Astrocyte of the spinal cord (primary cell): ENCODE data around the gene SMOC1.

Experiments
- DNase-seq: peaks from one replicate; pipeline ENCODE4 v3.0.0; 2011; ENCODE audit warnings: low read depth, low spot score
- H3K4me3 ChIP-seq: 2 replicates; pipeline ENCODE4 v1.5.1; 2011; ENCODE audit warnings: low read depth, mild to moderate bottlenecking, low read length, moderate library complexity
- in situ Hi-C: cut with HindIII; loops from 2 replicates; pipeline ENCODE4 v1.10.0; 2017; ENCODE audit warnings: low sequenced_read_pairs
- TF ChIP-seq, protein P1 (sequence below): IDR thresholded peaks from 2 replicates; pipeline ENCODE4 v1.5.1; 2012; ENCODE audit warnings: low read depth, mild to moderate bottlenecking, low read length, inconsistent platforms

The SMOC1 gene

DNA sequence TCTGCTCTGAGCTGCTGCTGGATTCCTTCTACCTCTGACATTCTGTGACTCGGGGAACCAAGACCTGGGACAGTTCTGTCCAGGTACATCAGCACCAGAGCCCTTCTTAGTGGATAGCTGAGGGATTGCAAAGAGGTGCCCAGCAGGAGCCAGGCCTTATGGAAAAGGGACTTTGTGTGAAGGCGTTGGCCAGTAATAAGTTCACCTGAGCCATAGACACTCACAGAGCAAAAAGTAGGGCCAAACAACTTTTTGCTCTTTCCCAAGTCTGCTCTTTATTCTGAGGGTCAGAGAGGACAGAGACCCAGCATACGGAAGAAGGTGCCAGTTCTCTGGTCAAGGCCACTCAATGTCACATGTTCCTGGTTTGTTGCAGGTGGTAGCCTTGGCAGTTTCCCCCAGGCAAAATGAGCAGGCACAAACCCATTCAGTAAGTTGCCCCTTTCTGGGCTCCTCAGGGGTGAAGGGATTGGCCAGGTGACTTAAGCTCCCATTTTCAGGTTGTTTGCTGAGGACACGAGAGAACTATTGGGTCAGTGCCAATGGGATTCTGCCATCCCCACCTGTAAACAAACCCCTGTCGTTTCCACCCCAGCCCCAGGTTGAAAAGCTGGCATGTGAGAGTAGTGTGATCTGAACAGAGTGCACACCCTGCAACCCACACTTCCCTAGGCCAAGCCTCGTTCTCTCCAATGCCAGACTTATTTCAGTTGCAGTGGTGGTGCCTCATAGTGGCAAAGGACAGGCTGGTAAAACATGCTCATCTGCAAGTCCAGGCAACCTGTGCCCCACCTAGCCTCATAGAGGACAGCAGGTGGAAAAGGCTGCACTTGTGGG is 150.3 kb downstream of the SMOC1 start:
- in situ Hi-C loops = no loop called here
- DNase-seq = no peak
- no peak overlapping the region for H3K4me3 ChIP-seq
- TF ChIP-seq, protein P1, sequence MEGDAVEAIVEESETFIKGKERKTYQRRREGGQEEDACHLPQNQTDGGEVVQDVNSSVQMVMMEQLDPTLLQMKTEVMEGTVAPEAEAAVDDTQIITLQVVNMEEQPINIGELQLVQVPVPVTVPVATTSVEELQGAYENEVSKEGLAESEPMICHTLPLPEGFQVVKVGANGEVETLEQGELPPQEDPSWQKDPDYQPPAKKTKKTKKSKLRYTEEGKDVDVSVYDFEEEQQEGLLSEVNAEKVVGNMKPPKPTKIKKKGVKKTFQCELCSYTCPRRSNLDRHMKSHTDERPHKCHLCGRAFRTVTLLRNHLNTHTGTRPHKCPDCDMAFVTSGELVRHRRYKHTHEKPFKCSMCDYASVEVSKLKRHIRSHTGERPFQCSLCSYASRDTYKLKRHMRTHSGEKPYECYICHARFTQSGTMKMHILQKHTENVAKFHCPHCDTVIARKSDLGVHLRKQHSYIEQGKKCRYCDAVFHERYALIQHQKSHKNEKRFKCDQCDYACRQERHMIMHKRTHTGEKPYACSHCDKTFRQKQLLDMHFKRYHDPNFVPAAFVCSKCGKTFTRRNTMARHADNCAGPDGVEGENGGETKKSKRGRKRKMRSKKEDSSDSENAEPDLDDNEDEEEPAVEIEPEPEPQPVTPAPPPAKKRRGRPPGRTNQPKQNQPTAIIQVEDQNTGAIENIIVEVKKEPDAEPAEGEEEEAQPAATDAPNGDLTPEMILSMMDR = no peak

DNA sequence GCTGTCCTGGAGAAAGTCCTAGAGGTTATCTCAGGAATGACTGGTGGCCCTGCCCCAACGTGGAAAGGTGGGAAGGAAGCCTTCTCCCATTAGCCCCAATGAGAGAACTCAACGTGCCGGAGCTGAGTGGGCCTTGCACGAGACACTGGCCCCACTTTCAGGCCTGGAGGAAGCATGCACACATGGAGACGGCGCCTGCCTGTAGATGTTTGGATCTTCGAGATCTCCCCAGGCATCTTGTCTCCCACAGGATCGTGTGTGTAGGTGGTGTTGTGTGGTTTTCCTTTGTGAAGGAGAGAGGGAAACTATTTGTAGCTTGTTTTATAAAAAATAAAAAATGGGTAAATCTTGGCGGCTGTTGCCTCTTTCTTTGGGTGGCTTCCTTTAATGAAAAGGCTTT is 152.8 kb downstream of the SMOC1 start:
- TF ChIP-seq, protein P1 = no peak
- no peak for DNase-seq
- H3K4me3 ChIP-seq = no peak overlapping the region
- in situ Hi-C loops = no loop called here

DNA sequence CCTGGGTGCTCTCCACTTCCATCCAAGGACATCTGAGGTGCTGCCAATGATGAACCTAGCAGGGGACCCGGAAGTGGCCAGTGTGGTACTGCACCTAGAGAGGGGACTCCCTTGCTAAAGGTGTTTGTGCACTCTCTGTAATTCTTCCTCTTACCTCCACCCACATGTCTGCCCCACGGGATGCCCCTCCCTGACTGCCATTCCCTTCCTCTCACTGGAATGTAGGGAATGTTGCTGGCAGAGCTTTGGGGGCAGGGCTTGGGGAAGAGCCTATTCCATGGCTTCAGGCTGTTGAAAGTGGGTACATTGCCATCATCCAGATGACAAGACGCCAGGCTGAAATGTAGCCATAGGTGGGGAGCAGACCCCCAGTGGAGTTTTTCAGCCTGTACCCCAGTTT is 153.2 kb downstream of the SMOC1 start:
- DNase-seq = no peak
- in situ Hi-C loops = no loop called here

DNA sequence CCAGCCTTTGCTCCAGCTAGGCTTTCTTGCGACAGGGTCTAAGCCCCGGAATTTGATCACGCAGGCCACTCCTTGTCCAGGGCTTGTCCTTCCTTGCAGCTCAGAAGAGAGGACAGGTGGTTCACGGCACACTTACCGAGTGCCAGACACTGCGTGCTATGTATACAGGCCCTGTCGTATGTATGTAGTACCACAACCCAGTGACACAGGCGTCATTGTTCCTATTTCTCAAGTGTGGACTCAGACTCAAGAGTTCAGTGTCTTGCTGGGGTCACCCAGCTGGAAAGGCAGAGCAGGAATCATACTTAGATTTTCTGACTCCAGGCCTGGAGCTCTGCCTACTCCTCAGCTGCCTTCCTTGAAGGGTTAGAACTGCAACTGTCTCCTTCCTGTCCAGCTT is 153.9 kb downstream of the SMOC1 start:
- no peak for DNase-seq
- H3K4me3 ChIP-seq = no peak overlapping the region
- TF ChIP-seq, protein P1 = no peak
- in situ Hi-C loops = no loop called here

More for the DNA sequence above, 153.2 kb downstream of the SMOC1 start:
- TF ChIP-seq, protein P1 = no peak
- H3K4me3 ChIP-seq = no peak overlapping the region

DNA sequence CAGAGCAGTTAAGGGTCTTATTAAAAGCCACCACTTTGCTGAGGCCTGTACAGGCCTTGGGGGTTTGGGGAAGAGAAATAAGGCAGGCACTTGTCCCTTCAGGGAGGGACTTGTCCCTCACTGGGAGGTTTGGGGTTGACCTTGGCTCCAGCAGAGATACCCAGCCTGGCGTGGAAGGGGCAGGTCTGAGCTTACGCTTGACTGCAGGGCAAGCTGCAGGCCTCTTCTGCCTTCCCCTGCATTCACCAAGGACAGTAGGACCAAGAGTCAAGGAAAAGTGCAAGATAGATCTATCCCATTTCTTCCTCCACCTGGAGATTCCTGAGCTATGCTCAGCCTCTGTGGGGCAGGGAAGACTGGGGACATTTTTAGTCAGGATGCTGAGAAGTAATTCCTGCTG is 154.3 kb downstream of the SMOC1 start:
- in situ Hi-C loops = no loop called here
- no peak for DNase-seq
- no peak overlapping the region for H3K4me3 ChIP-seq
- TF ChIP-seq, protein P1 = no peak

DNA sequence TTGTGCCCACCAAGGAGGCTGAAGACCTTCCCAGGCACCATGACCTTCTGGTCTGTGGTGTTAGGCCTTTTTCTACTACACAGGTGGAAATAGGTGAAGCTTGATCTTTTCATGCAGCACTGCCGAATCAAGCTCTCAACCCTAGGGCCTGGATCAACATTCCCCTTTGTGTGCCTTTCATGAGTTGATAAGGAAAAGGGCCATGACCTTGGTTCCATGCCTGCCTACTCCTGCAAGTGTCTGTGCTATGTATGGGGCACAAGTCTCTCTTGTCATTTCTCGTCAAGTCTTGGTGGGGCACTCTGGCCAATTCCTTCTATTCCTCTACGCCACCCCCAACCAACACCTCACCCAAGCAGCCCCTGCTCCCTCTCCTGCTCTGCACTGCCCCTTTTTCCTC is 155.0 kb downstream of the SMOC1 start:
- TF ChIP-seq, protein P1 = no peak

DNA sequence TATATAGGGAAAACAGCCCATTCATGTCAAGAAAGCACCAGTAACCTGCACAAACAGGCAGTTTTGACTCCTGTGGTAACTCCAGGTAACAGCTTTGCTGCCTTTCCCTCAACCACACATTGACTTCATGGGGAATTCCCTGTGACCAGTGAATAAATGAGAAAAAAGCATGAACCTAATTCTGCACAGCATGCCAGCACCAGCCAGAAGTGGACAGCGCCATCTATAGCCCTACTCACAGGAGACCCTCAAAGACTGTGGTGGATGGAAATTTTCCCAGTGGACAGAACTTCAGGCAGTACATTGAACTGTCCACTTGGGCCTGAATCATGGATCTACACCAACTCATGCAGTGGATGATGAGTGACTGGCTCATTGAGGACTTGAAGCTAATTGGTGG is 157.4 kb downstream of the SMOC1 start:
- in situ Hi-C loops = no loop called here
- TF ChIP-seq, protein P1 = no peak

More for the DNA sequence above, 155.0 kb downstream of the SMOC1 start:
- H3K4me3 ChIP-seq = no peak overlapping the region
- in situ Hi-C loops = no loop called here
- no peak for DNase-seq

More for the DNA sequence above, 157.4 kb downstream of the SMOC1 start:
- no peak overlapping the region for H3K4me3 ChIP-seq
- DNase-seq = no peak
